Heart right ventricle (tissue), 16 donors: Measurements from ENCODE around the gene OR6J1. TPM values are rescaled to one million over a fixed set of nuclear protein-coding genes. Genes with fewer than 3 reads are reported as not detected.
A peak's percentile ranks its signal among the peaks of the same experiment; 100 is the strongest.

ENCODE experiments used
- ATAC-seq, 8 donors: fragments of 200-7000 bp; cut with Tn5 transposase; one replicate each; pipeline ENCODE4 v1.9.1; 2020; ENCODE audit warnings: mild to moderate bottlenecking in 8 of 8, moderate library complexity in 8 of 8, moderate number of reproducible peaks in 1 of 8
- DNase-seq, 2 donors: peaks; one replicate each; pipeline ENCODE4 v3.0.0-alpha.2; 2020
- H3K27ac ChIP-seq, 10 donors: fragments of 200-600 bp; sonication (generic) in 2 of 10; one replicate each; pipeline versions ENCODE4 v1.5.0 to v1.8.0; 2020 to 2022; ENCODE audit warnings: mild to moderate bottlenecking in 3 of 10
- H3K27me3 ChIP-seq, 7 donors: fragments of 200-600 bp; one replicate each; pipeline ENCODE4 v1.8.0; 2021 to 2022; ENCODE audit warnings: mild to moderate bottlenecking in 2 of 7
- H3K36me3 ChIP-seq, 9 donors: fragments of 200-600 bp; sonication (generic) in 1 of 9; one replicate each; pipeline versions ENCODE4 v1.5.0 to v1.8.0; 2020 to 2022; ENCODE audit warnings: mild to moderate bottlenecking in 2 of 9
- H3K4me1 ChIP-seq, 9 donors: fragments of 200-600 bp; sonication (generic) in 1 of 9; one replicate each; pipeline versions ENCODE4 v1.5.0 to v1.8.0; 2020 to 2022; ENCODE audit warnings: mild to moderate bottlenecking in 4 of 9
- H3K4me3 ChIP-seq, 10 donors: fragments of 200-600 bp; sonication (generic) in 2 of 10; one replicate each; pipeline versions ENCODE4 v1.5.0 to v1.8.0; 2020 to 2022; ENCODE audit warnings: mild to moderate bottlenecking in 7 of 10, moderate library complexity in 2 of 10
- H3K9me3 ChIP-seq, 11 donors: fragments of 200-600 bp in 10 of 11; sonication (generic) in 2 of 11; one replicate each; pipeline versions ENCODE4 v1.5.0 to v1.8.0; 2013 to 2022; ENCODE audit warnings: mild to moderate bottlenecking in 2 of 11, control low read depth in 1 of 11, moderate library complexity in 1 of 11
- WGBS, 2 donors: extraction: QIAGEN DNeasy Blood & Tissue Kit; methylation state at CpG; one replicate each; pipeline ENCODE4 v1.1.7; 2013; ENCODE audit warnings: inconsistent platforms in 1 of 2; 5-methylcytosine and 5-hydroxymethylcytosine counted together
- intact Hi-C, 10 donors: fragments of 100-400 bp; cut with DNase I; formaldehyde crosslinking; loops; one replicate each; pipeline versions ENCODE4 v1.11.1 to v1.14.2; 2022
- polyA plus RNA-seq, 2 donors: library from polyadenylated mRNA; stranded (reverse); fragments of 200-250 nt; gene quantifications; one replicate each; pipeline ENCODE4 v1.2.3, GENCODE V29; 2013
- total RNA-seq, 10 donors: library from RNA; stranded (reverse); fragmentation: NEBNext Ultra II Directional in 3 of 10; extraction: Animal tissue kit (Norgen Biotek cat#: 25700) in 3 of 10; gene quantifications; one replicate each; pipeline versions ENCODE4 v1.2.1 to v1.2.4, GENCODE V29; 2021 to 2023
- TF ChIP-seq, protein P1 (sequence below), 9 donors: fragments of 200-600 bp; sonication (generic) in 2 of 9; IDR thresholded peaks; one replicate each; pipeline versions ENCODE4 v1.5.0 to v1.8.0; 2021 to 2022; ENCODE audit warnings: antibody characterized with exemption in 9 of 9, mild to moderate bottlenecking in 5 of 9, moderate library complexity in 1 of 9
- donor health status: Arrhythmogenic right ventricular cardiomyopathy.
- donor health status: ischemic (EF 13 %, LVEDD 7.1; RV severe dilation, severe dysfunction).
- donor health status: healthy with polysubstance abuse.
- donor health status: DM: no; HTN: yes; CAD: no.
- donor health status: DM: no; HTN: no; CAD: no.
- donor health status: ischemic (EF 25% LVEDD 6.9; RV normal size, moderate dysfunction).
- donor health status: ischemic (EF 25% LVEDD 5.7; RV mildly dilated, moderate dysfunction).
- donor health status: healthy.
- donor health status: DM: yes; HTN: yes; CAD: no.
- donor health status: Ischemic cardiomyopathy.
- donor health status: ischemic (EF 35%, LVEDD 5.7; RV mildly dilated, moderate dysfunction).
- donor health status: nonischemic (EF 11% LVEDD 7.7; RV severe dilation, severe dysfunction).
- donor health status: DM: yes; HTN: yes; CAD: no.
- donor health status: PGD.
- donor health status: ischemic (EF 29% LVEDD 5.4; RV normal size, mild dysfunction).
- donor health status: nonischemic (EF 23%, LVEDD 6.1; RV moderate dilation, normal function).

The OR6J1 gene
- total and polyA plus RNA-seq, 12 donors = not detected

GRCh38 chr14:22656945-22657731 is 13.0 kb upstream of the OR6J1 start:
- intact Hi-C loops = loop anchor here in 5 of 10 donors (5.0 to 10.0 kb wide), 5 partner anchors 100 to 272 kb away; partner anchors contain the start of gene SLC7A7 (in 3 of the 5)
- peak in 4 of 8 donors; percentile 21 to 63 (median 33) for ATAC-seq

GRCh38 chr14:22656226-22656625 is 12.1 kb upstream of the OR6J1 start:
- Histone ChIP-seq H3K9me3 (no peaks in the 10 kb centered on the region), H3K4me1 (peaks cover 0 to 9% (median 0%) of the 10 kb centered on the region in 9 donors), H3K27me3 (no peaks in the 10 kb centered on the region), H3K36me3 (no peaks in the 10 kb centered on the region), H3K4me3 (no peak overlapping the region), H3K27ac (no peak overlapping the region)
- intact Hi-C loops = loop anchor here in 5 of 10 donors (5.0 to 10.0 kb wide), 5 partner anchors 99 to 271 kb away; partner anchors contain the start of gene SLC7A7 (in 3 of the 5)
- DNase-seq (no peak), ATAC-seq (no peak)
- WGBS, 2 donors = 84 to 85% methylated on average over 2 of the region's 2 CpGs
- TF ChIP-seq, protein P1, sequence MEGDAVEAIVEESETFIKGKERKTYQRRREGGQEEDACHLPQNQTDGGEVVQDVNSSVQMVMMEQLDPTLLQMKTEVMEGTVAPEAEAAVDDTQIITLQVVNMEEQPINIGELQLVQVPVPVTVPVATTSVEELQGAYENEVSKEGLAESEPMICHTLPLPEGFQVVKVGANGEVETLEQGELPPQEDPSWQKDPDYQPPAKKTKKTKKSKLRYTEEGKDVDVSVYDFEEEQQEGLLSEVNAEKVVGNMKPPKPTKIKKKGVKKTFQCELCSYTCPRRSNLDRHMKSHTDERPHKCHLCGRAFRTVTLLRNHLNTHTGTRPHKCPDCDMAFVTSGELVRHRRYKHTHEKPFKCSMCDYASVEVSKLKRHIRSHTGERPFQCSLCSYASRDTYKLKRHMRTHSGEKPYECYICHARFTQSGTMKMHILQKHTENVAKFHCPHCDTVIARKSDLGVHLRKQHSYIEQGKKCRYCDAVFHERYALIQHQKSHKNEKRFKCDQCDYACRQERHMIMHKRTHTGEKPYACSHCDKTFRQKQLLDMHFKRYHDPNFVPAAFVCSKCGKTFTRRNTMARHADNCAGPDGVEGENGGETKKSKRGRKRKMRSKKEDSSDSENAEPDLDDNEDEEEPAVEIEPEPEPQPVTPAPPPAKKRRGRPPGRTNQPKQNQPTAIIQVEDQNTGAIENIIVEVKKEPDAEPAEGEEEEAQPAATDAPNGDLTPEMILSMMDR (IDR thresholded peaks at IDR 0.05) = no peak

More at GRCh38 chr14:22656945-22657731, 13.0 kb upstream of the OR6J1 start:
- TF ChIP-seq, protein P1 (IDR thresholded peaks at IDR 0.05) = no peak
- Histone ChIP-seq H3K27ac (no peak overlapping the region), H3K27me3 (no peaks in the 10 kb centered on the region), H3K4me1 (peaks cover 0 to 9% (median 0%) of the 10 kb centered on the region in 9 donors), H3K9me3 (no peaks in the 10 kb centered on the region), H3K4me3 (no peak overlapping the region), H3K36me3 (no peaks in the 10 kb centered on the region)
- WGBS, 2 donors = 48 to 56% methylated on average over 8 of the region's 8 CpGs
- no peak for DNase-seq

GRCh38 chr14:22653012-22653621 is 9.0 kb upstream of the OR6J1 start:
- DNase-seq (peak; percentile 18 to 55), ATAC-seq (peak in 7 of 8 donors; percentile 66 to 88 (median 77))
- TF ChIP-seq, protein P1 (IDR thresholded peaks at IDR 0.05) = peak; percentile 55 to 88 (median 79)
- peaks cover 0 to 9% (median 0%) of the 10 kb centered on the region in 9 donors for H3K4me1 ChIP-seq
- no peaks in the 10 kb centered on the region for H3K36me3 ChIP-seq
- H3K9me3 ChIP-seq = no peaks in the 10 kb centered on the region
- peaks cover 0 to 6% (median 0%) of the 10 kb centered on the region in 7 donors for H3K27me3 ChIP-seq
- WGBS, 2 donors = 8 to 9% methylated on average over 4 of the region's 4 CpGs
- H3K27ac ChIP-seq = no peak overlapping the region
- H3K4me3 ChIP-seq = no peak overlapping the region
- intact Hi-C loops = loop anchor here (1.0 to 10.0 kb wide), 11 partner anchors 81 to 268 kb away; partner anchors contain the start of gene SLC7A7 (in 1 of the 10)

DNA sequence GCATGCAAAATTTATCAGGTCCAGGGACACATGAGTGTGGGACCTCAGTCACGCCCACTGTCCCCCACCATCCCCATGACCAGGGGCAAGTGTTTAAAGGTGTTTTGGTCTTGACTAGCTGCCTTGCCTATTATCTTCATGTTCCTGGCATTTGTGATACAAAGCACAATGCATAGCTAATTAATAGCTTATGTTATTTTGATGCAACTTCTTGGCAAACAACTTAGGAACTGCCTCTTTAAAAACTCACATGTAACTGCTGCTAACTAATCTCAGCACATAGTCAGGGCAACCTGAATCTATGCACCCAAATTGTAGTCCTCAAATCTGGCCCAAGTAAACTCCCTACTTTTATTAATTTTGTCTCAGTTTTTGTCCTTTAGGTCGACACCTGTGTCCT is 7.4 kb upstream of the OR6J1 start:
- peaks cover 0 to 7% (median 0%) of the 10 kb centered on the region in 9 donors for H3K4me1 ChIP-seq
- H3K9me3 ChIP-seq = no peaks in the 10 kb centered on the region
- peaks cover 0 to 6% (median 0%) of the 10 kb centered on the region in 7 donors for H3K27me3 ChIP-seq
- H3K4me3 ChIP-seq = no peak overlapping the region
- intact Hi-C loops = loop anchor here (5.0 to 10.0 kb wide), 7 partner anchors 79 to 267 kb away; partner anchors contain the start of gene SLC7A7 (in 1 of the 10)
- 79 to 95% methylated on average over 2 of the region's 2 CpGs for WGBS, 2 donors
- ATAC-seq (no peak), DNase-seq (no peak)
- no peak overlapping the region for H3K27ac ChIP-seq
- H3K36me3 ChIP-seq = no peaks in the 10 kb centered on the region
- TF ChIP-seq, protein P1 (IDR thresholded peaks at IDR 0.05) = no peak
